Omental fat pad (tissue), 4 donors: ENCODE results near the gene MT1HL1. TPM values are rescaled to one million over a fixed set of nuclear protein-coding genes. Genes with fewer than 3 reads are reported as not detected.
"Not testable (repeated sequence)": the region's sequence is repeated elsewhere in the genome, so short reads cannot be mapped to it uniquely, and the experiment has no call there.

Source experiments
- ATAC-seq: fragments of 150-250 bp; one replicate; pipeline ENCODE4 v1.9.1; 2016; ENCODE audit warnings: mild to moderate bottlenecking, moderate library complexity; ENCODE audit not compliant: low FRiP score
- DNase-seq: peaks from one replicate; pipeline ENCODE4 v3.0.0-alpha.2; 2019; ENCODE audit warnings: low spot score
- CTCF ChIP-seq, 3 donors: fragments of 450-650 bp; IDR thresholded peaks; one replicate each; pipeline ENCODE4 v1.5.1; 2016 to 2017; ENCODE audit warnings: antibody characterized with exemption in 3 of 3, mild to moderate bottlenecking in 3 of 3, moderate library complexity in 2 of 3
- total RNA-seq, 4 donors: library from RNA; depleted of rRNA; stranded (reverse); fragments of >200 nt; gene quantifications; one replicate each; pipeline ENCODE4 v1.1.0, GENCODE V29; 2016

Gene MT1HL1
- total RNA-seq, 4 donors from 2014 or later: not detected

DNA sequence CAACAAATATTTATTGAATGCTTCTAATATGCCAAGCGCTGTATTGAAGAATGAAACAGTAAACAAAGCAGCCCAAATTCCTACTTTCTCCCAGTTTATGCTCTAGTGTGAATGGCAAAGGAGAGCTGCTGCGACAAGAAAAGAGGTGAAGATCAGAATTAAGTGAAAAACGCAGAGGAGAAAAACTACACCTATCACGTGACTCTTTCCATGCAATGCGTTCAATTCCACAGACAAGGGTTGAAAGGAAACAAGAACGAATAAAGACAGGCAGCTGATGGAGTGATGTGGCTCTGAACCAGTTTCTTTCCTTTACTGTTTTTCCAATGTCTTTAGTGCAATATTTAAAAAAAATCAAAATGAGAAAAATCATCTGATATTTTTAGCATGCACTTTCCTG lies 23.6 kb downstream of the MT1HL1 start:
- DNase-seq: no peak
- ATAC-seq: no peak
- TF ChIP-seq CTCF (IDR thresholded peaks at IDR 0.05): no peak

DNA sequence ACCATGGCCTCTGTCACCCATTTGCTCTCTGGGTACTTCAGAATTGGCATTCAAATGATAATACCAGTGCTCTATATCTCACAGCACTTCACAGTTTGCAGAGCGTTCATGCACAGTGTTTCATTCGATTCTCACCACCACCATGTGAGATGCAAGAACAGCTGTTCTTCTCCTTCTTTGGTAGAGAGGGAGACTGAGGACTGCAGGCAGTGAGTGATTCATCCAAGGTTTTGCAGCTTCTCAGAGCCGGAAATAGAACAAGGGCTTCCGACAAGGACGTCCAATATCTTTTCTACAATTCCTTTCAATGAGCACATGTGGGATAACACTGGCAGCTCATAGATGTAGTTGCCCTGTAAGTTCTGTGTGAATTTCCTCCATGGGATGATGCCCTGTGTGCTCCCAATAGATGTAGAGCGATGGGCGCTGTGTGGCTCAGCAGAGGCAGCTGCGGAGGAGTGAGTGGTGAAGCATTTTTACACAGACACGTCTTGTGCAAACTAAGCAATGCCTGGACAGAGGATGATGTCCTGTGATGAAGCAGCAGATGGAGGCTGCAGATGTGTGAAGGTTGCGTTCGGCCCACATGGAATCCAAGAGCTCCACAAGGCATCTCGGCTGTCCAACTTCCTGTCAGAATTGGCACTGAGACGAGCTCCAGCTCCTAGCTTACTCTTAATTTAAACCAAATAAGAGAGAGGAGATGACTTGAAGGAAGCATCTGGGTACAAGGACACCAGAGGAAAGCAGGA lies 24.9 kb downstream of the MT1HL1 start:
- DNase-seq (no peak), ATAC-seq (no peak)
- TF ChIP-seq CTCF (IDR thresholded peaks at IDR 0.05): no peak

GRCh38 chr1:236978740-236979139 lies 25.5 kb downstream of the MT1HL1 start:
- no peak for TF ChIP-seq CTCF (IDR thresholded peaks at IDR 0.05)
- DNase-seq (no peak), ATAC-seq (no peak)

- TF ChIP-seq CTCF (IDR thresholded peaks at IDR 0.05): no peak
- ATAC-seq (no peak), DNase-seq (no peak)
These were observed 28.8 kb downstream of the MT1HL1 start for GRCh38 chr1:236975461-236975860.

GRCh38 chr1:236974025-236974424 lies 30.2 kb downstream of the MT1HL1 start:
- not testable (repeated sequence) for ATAC-seq, DNase-seq

- DNase-seq: no peak
- no peak for ATAC-seq
- TF ChIP-seq CTCF (IDR thresholded peaks at IDR 0.05): no peak
These were observed 37.6 kb downstream of the MT1HL1 start for GRCh38 chr1:236966636-236967035.

DNA sequence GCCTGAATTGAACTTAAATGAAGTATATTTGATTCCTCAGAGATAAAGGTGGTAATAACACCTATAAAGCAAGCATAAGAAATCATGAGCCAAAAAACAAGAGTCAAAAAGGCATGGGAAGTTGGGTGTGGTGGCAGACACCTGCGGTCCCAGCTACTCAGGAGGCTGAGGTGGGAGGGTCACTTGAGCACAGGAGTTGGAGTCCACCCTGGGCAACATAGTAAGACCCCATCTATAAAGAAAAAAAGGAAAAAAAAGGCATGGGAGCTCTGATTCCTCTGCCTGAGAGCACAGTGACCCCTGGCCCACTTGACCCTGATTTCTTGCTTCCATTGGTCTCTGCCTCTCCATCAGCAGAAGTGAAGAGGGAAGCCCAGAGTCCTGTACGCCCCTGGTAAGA lies 40.3 kb downstream of the MT1HL1 start:
- DNase-seq (no peak), ATAC-seq (no peak)
- TF ChIP-seq CTCF (IDR thresholded peaks at IDR 0.05): no peak
